Upper lobe of left lung (tissue), 4 donors: ENCODE data around the gene PRM3.

Experiments
- POLR2A ChIP-seq, 4 donors: fragments of 450-650 bp; IDR thresholded peaks; one replicate each; pipeline ENCODE4 v1.5.1; 2016 to 2017; ENCODE audit warnings: antibody characterized with exemption in 4 of 4, mild to moderate bottlenecking in 2 of 4
- POLR2AphosphoS5 ChIP-seq, 2 donors: sonication (generic); formaldehyde crosslinking; IDR thresholded peaks; one replicate each; pipeline ENCODE4 v1.5.1; 2017; ENCODE audit warnings: antibody characterized with exemption in 2 of 2
- TF ChIP-seq, protein P1 (sequence below), 6 experiments: fragments of 450-650 bp in 4 of 6; fragments of 200-600 bp in 2 of 6; sonication (generic) in 2 of 6; IDR thresholded peaks; one replicate each; pipeline ENCODE4 v1.5.1; 2016 to 2019; ENCODE audit warnings: antibody characterized with exemption in 6 of 6

DNA sequence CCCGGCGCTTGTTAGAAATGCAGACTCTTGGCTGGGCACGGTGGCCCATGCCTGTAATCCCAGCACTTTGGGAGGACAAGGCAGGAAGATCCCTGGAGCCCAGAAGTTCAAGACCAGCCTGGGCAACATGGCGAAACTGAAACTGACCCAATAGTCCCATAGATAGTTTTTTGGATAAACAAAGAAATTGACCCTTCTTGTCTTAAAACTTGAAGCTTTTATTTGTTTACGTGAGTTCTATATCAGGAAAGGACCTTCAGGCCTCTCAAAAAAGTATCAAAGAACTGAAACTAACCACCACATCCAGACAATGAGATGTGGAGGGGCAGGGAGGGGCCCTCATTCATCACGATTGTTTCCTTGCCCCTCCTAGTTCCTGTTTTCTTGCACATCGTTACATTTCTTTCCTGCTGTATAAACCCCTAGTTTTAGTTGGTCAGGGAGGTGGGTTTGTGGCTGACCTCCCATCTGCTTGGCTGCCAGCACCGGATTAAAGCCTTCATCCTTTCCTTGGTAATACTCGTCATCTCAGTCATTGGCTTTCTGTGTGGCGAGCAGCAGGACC, 37.6 kb upstream of the PRM3 start:
- TF ChIP-seq, protein P1, sequence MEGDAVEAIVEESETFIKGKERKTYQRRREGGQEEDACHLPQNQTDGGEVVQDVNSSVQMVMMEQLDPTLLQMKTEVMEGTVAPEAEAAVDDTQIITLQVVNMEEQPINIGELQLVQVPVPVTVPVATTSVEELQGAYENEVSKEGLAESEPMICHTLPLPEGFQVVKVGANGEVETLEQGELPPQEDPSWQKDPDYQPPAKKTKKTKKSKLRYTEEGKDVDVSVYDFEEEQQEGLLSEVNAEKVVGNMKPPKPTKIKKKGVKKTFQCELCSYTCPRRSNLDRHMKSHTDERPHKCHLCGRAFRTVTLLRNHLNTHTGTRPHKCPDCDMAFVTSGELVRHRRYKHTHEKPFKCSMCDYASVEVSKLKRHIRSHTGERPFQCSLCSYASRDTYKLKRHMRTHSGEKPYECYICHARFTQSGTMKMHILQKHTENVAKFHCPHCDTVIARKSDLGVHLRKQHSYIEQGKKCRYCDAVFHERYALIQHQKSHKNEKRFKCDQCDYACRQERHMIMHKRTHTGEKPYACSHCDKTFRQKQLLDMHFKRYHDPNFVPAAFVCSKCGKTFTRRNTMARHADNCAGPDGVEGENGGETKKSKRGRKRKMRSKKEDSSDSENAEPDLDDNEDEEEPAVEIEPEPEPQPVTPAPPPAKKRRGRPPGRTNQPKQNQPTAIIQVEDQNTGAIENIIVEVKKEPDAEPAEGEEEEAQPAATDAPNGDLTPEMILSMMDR (IDR thresholded peaks at IDR 0.05), result no peak
- TF ChIP-seq POLR2AphosphoS5 (IDR thresholded peaks at IDR 0.05), result no peak
- TF ChIP-seq POLR2A (IDR thresholded peaks at IDR 0.05), result no peak
